SK-N-SH treated with all-trans-retinoic acid at 6 μM for 48 hours (cell line): ENCODE measurements around the gene JMJD8.

Experiments used
- ATAC-seq: fragments of 200-7000 bp; cut with Tn5 transposase; 3 replicates; pipeline ENCODE4 v1.9.1; 2020; ENCODE audit warnings: mild to moderate bottlenecking, moderate library complexity
- BACH2 ChIP-seq: fragments of 250-450 bp; sonication (Bioruptor Pico); IDR thresholded peaks from 2 replicates; pipeline ENCODE4 v1.9.0; 2021; ENCODE audit warnings: mild to moderate bottlenecking, borderline replicate concordance
- CSDC2 ChIP-seq: fragments of 250-450 bp; sonication (Bioruptor Pico); IDR thresholded peaks from 2 replicates; pipeline ENCODE4 v1.5.0; 2020; ENCODE audit warnings: mild to moderate bottlenecking, moderate library complexity
- ESRRG ChIP-seq: fragments of 250-450 bp; sonication (Bioruptor Pico); IDR thresholded peaks from 2 replicates; pipeline ENCODE4 v1.6.1; 2021; ENCODE audit warnings: mild to moderate bottlenecking
- GLIS3 ChIP-seq: fragments of 250-450 bp; sonication (Bioruptor Pico); IDR thresholded peaks from 2 replicates; pipeline ENCODE4 v1.5.0; 2020; ENCODE audit warnings: mild to moderate bottlenecking, moderate library complexity
- ISL1 ChIP-seq: fragments of 250-450 bp; sonication (Bioruptor Pico); IDR thresholded peaks from 2 replicates; pipeline ENCODE4 v2.1.2; 2022; ENCODE audit warnings: mild to moderate bottlenecking, moderate library complexity
- OSR1 ChIP-seq: fragments of 250-450 bp; sonication (Bioruptor Pico); IDR thresholded peaks from 2 replicates; pipeline ENCODE4 v1.8.0; 2022; ENCODE audit warnings: moderate library complexity, mild to moderate bottlenecking, inconsistent platforms
- PPARA ChIP-seq: fragments of 250-450 bp; sonication (Bioruptor Pico); IDR thresholded peaks from 2 replicates; pipeline ENCODE4 v1.5.0; 2020; ENCODE audit warnings: mild to moderate bottlenecking, borderline replicate concordance
- SNAI2 ChIP-seq: fragments of 250-450 bp; sonication (Bioruptor Pico); IDR thresholded peaks from 2 replicates; pipeline ENCODE4 v1.5.0; 2020; ENCODE audit warnings: mild to moderate bottlenecking, moderate library complexity
- TCF4 ChIP-seq: fragments of 250-450 bp; sonication (Bioruptor Pico); IDR thresholded peaks from 2 replicates; pipeline ENCODE4 v1.8.0; 2021; ENCODE audit warnings: mild to moderate bottlenecking, moderate library complexity, borderline replicate concordance
- TOX ChIP-seq: fragments of 250-450 bp; sonication (Bioruptor Pico); IDR thresholded peaks from 2 replicates; pipeline ENCODE4 v1.8.0; 2021; ENCODE audit warnings: mild to moderate bottlenecking, moderate library complexity, borderline replicate concordance
- ZC3H10 ChIP-seq: fragments of 250-450 bp; sonication (Bioruptor Pico); IDR thresholded peaks from 2 replicates; pipeline ENCODE4 v1.5.1; 2021; ENCODE audit warnings: mild to moderate bottlenecking, moderate library complexity
- ZFP3 ChIP-seq: fragments of 250-450 bp; sonication (Bioruptor Pico); IDR thresholded peaks from 2 replicates; pipeline ENCODE4 v1.5.0; 2020; ENCODE audit warnings: mild to moderate bottlenecking, moderate library complexity
- ZFP30 ChIP-seq: fragments of 450-650 bp; formaldehyde crosslinking; IDR thresholded peaks from 2 replicates; pipeline ENCODE4 v1.5.0; 2022; ENCODE audit warnings: mild to moderate bottlenecking, moderate library complexity
- ZNF565 ChIP-seq: fragments of 450-650 bp; formaldehyde crosslinking; conservative IDR thresholded peaks from 2 replicates; pipeline ENCODE4 v1.5.0; 2020; ENCODE audit warnings: low read depth, mild to moderate bottlenecking, moderate library complexity
- ZNF70 ChIP-seq: fragments of 450-650 bp; formaldehyde crosslinking; IDR thresholded peaks from 2 replicates; pipeline ENCODE4 v1.5.0; 2020; ENCODE audit warnings: mild to moderate bottlenecking, moderate library complexity
- ZNF8 ChIP-seq: fragments of 450-650 bp; formaldehyde crosslinking; IDR thresholded peaks from 2 replicates; pipeline ENCODE4 v1.5.0; 2020; ENCODE audit warnings: mild to moderate bottlenecking, moderate library complexity
- TF ChIP-seq, protein P1 (sequence below): fragments of 250-450 bp; sonication (Bioruptor Pico); IDR thresholded peaks from 2 replicates; pipeline ENCODE4 v1.8.0; 2020; ENCODE audit warnings: mild to moderate bottlenecking, moderate library complexity, borderline replicate concordance
- TF ChIP-seq, protein P2 (sequence below): fragments of 250-450 bp; sonication (Bioruptor Pico); IDR thresholded peaks from 2 replicates; pipeline ENCODE4 v1.5.1; 2020; ENCODE audit warnings: low read depth, mild to moderate bottlenecking, moderate library complexity
- TF ChIP-seq, protein P3 (sequence below): fragments of 250-450 bp; sonication (Bioruptor Pico); IDR thresholded peaks from 2 replicates; pipeline ENCODE4 v1.5.0; 2020; ENCODE audit warnings: mild to moderate bottlenecking, moderate library complexity
- TF ChIP-seq, protein P4 (sequence below): fragments of 250-450 bp; sonication (Bioruptor Pico); IDR thresholded peaks from 2 replicates; pipeline ENCODE4 v1.5.1; 2021; ENCODE audit warnings: mild to moderate bottlenecking, moderate library complexity
- TF ChIP-seq, protein P5 (sequence below): fragments of 250-450 bp; sonication (Bioruptor Pico); IDR thresholded peaks from 2 replicates; pipeline ENCODE4 v1.8.0; 2021; ENCODE audit warnings: low read depth, mild to moderate bottlenecking, moderate library complexity, borderline replicate concordance

The JMJD8 gene

DNA sequence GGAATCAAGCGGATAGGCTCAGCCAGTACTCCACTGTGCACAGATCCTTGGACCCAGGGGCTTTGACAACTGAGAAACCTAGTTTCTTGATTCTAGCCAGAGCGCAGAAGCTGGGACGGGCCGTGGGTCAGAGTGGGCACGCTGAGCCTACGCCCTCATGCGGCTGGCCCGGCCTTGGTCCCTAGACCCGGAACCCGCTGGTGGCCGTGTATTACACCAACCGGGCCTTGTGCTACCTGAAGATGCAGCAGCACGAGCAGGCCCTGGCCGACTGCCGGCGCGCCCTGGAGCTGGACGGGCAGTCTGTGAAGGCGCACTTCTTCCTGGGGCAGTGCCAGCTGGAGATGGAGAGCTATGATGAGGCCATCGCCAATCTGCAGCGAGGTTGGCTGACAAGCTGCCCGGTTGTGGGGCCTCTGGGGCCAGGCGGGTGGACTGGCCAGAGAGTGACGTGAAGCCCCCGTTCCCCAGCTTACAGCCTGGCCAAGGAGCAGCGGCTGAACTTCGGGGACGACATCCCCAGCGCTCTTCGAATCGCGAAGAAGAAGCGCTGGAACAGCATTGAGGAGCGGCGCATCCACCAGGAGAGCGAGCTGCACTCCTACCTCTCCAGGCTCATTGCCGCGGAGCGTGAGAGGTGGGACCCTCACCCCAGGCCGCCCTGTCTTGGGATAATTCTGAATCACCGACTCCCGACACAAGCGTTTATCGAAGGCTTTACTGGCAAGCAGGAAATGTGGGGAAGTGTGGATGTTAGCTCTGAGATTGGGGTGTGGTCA is 3.0 kb downstream of the JMJD8 start:
- TF ChIP-seq GLIS3 = no peak
- no peak for TF ChIP-seq ZFP30 (CRISPR knock-in tag)
- no peak for TF ChIP-seq OSR1
- TF ChIP-seq, protein P1, sequence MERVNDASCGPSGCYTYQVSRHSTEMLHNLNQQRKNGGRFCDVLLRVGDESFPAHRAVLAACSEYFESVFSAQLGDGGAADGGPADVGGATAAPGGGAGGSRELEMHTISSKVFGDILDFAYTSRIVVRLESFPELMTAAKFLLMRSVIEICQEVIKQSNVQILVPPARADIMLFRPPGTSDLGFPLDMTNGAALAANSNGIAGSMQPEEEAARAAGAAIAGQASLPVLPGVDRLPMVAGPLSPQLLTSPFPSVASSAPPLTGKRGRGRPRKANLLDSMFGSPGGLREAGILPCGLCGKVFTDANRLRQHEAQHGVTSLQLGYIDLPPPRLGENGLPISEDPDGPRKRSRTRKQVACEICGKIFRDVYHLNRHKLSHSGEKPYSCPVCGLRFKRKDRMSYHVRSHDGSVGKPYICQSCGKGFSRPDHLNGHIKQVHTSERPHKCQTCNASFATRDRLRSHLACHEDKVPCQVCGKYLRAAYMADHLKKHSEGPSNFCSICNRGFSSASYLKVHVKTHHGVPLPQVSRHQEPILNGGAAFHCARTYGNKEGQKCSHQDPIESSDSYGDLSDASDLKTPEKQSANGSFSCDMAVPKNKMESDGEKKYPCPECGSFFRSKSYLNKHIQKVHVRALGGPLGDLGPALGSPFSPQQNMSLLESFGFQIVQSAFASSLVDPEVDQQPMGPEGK (CRISPR knock-in tag) = no peak
- no peak for TF ChIP-seq ISL1 (CRISPR knock-in tag)
- no peak for TF ChIP-seq ESRRG (CRISPR knock-in tag)
- TF ChIP-seq ZC3H10 (CRISPR knock-in tag) = no peak
- TF ChIP-seq, protein P2, sequence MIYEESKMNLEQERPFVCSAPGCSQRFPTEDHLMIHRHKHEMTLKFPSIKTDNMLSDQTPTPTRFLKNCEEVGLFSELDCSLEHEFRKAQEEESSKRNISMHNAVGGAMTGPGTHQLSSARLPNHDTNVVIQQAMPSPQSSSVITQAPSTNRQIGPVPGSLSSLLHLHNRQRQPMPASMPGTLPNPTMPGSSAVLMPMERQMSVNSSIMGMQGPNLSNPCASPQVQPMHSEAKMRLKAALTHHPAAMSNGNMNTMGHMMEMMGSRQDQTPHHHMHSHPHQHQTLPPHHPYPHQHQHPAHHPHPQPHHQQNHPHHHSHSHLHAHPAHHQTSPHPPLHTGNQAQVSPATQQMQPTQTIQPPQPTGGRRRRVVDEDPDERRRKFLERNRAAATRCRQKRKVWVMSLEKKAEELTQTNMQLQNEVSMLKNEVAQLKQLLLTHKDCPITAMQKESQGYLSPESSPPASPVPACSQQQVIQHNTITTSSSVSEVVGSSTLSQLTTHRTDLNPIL (CRISPR knock-in tag) = no peak
- TF ChIP-seq ZFP3 (CRISPR knock-in tag) = no peak
- TF ChIP-seq PPARA (CRISPR knock-in tag) = no peak
- no peak for TF ChIP-seq TOX
- TF ChIP-seq, protein P3, sequence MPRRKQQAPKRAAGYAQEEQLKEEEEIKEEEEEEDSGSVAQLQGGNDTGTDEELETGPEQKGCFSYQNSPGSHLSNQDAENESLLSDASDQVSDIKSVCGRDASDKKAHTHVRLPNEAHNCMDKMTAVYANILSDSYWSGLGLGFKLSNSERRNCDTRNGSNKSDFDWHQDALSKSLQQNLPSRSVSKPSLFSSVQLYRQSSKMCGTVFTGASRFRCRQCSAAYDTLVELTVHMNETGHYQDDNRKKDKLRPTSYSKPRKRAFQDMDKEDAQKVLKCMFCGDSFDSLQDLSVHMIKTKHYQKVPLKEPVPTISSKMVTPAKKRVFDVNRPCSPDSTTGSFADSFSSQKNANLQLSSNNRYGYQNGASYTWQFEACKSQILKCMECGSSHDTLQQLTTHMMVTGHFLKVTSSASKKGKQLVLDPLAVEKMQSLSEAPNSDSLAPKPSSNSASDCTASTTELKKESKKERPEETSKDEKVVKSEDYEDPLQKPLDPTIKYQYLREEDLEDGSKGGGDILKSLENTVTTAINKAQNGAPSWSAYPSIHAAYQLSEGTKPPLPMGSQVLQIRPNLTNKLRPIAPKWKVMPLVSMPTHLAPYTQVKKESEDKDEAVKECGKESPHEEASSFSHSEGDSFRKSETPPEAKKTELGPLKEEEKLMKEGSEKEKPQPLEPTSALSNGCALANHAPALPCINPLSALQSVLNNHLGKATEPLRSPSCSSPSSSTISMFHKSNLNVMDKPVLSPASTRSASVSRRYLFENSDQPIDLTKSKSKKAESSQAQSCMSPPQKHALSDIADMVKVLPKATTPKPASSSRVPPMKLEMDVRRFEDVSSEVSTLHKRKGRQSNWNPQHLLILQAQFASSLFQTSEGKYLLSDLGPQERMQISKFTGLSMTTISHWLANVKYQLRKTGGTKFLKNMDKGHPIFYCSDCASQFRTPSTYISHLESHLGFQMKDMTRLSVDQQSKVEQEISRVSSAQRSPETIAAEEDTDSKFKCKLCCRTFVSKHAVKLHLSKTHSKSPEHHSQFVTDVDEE (CRISPR knock-in tag) = no peak
- TF ChIP-seq ZNF8 (CRISPR knock-in tag) = no peak
- no peak for TF ChIP-seq SNAI2 (CRISPR knock-in tag)
- TF ChIP-seq BACH2 (CRISPR knock-in tag) = no peak
- TF ChIP-seq, protein P4, sequence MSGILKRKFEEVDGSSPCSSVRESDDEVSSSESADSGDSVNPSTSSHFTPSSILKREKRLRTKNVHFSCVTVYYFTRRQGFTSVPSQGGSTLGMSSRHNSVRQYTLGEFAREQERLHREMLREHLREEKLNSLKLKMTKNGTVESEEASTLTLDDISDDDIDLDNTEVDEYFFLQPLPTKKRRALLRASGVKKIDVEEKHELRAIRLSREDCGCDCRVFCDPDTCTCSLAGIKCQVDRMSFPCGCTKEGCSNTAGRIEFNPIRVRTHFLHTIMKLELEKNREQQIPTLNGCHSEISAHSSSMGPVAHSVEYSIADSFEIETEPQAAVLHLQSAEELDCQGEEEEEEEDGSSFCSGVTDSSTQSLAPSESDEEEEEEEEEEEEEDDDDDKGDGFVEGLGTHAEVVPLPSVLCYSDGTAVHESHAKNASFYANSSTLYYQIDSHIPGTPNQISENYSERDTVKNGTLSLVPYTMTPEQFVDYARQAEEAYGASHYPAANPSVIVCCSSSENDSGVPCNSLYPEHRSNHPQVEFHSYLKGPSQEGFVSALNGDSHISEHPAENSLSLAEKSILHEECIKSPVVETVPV (CRISPR knock-in tag) = no peak
- no peak for TF ChIP-seq ZNF565 (CRISPR knock-in tag)
- no peak for TF ChIP-seq TCF4 (CRISPR knock-in tag)
- no peak for ATAC-seq

DNA sequence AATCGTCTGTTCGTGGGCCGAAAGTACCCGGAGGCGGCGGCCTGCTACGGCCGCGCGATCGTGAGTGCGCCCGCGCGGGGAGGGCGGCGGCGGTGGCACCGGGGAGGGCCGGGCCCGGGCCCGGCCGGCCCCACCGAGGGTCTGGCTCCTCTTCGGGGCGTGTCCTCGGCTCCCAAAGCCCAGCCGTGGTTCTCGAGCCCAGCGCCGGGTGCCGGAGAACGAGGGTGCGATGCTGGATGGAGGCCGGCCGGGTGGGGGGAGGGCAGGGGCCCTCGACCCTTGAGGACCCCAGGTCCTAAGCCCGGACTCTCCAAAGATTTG is 3.5 kb downstream of the JMJD8 start:
- TF ChIP-seq ZNF8 (CRISPR knock-in tag) (no peak), ZNF70 (CRISPR knock-in tag) (no peak), ZFP3 (CRISPR knock-in tag) (no peak), ISL1 (CRISPR knock-in tag) (no peak), CSDC2 (CRISPR knock-in tag) (no peak), TOX (no peak), GLIS3 (no peak), ZFP30 (CRISPR knock-in tag) (no peak), PPARA (CRISPR knock-in tag) (no peak)
- TF ChIP-seq, protein P5, sequence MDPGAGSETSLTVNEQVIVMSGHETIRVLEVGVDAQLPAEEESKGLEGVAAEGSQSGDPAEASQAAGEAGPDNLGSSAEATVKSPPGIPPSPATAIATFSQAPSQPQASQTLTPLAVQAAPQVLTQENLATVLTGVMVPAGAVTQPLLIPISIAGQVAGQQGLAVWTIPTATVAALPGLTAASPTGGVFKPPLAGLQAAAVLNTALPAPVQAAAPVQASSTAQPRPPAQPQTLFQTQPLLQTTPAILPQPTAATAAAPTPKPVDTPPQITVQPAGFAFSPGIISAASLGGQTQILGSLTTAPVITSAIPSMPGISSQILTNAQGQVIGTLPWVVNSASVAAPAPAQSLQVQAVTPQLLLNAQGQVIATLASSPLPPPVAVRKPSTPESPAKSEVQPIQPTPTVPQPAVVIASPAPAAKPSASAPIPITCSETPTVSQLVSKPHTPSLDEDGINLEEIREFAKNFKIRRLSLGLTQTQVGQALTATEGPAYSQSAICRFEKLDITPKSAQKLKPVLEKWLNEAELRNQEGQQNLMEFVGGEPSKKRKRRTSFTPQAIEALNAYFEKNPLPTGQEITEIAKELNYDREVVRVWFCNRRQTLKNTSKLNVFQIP = no peak
- TF ChIP-seq, protein P1 (CRISPR knock-in tag) = no peak
- TF ChIP-seq, protein P4 (CRISPR knock-in tag) = no peak
- ATAC-seq = no peak
